Fibroblast of the conjunctiva (primary cell): Measurements from ENCODE around the gene MTERF2.

Experiments used
- DNase-seq: peaks from one replicate; pipeline ENCODE4 v3.0.0-alpha.2; 2010; ENCODE audit warnings: low read depth

MTERF2 gene

DNA sequence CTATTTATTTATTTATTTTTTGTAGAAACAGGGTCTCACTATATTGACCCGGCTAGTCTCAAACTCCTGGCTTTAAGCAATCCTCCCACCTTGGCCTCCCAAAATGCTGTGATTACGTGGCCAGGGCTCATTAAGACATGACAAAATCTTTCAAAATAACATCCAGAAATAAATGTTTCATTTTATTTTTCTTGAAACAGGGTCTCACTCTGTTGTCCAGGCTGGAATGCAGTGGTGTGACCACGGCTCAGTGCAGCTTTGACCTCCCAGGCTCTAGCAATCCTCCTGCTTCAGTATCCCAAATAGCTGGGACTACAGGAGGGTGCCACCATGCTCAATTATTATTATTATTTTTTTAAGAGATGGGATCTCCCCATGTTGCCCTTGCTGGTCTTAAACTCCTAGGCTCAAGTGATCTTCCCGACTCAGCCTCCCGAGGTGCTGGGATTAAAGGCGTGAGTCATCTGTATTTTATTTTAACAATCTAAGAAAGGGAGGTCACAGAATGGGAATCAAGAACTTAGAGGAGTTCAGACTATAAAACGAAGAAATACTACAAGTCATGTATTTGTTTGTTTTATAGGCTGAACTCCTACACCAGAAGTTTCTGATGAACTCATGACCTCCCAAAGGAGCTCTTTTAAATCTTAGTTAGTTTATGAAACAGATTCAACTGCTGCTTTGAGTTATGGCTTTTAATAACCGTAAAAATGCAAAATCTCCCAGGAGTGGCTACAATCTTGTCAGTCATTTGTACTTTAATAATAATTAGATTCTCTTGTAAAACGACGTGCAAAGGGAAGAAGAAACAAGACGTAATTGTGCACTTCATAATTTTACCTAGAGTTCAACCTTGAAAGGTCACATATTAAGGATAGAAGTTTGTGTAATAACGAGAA is 33.3 kb downstream of the MTERF2 start:
- no peak for DNase-seq

DNA sequence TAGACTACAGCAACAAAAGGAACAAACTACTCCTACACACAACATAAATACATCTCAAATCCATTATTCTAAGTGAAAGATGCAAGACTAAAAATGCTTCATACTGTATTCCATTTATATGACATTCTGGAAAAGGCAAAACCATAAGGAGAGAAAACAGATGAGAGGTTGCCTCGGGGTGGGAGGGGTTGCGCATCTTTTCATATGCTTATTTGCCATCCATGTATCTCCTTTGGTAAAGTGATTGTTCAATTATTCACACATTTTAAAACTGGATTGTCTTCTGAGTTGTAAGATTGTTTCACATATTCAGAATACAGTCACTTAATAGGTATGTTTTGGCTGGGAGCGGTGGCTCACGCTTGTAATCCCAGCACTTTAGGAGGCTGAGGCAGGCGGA is 36.4 kb downstream of the MTERF2 start:
- no peak for DNase-seq

DNA sequence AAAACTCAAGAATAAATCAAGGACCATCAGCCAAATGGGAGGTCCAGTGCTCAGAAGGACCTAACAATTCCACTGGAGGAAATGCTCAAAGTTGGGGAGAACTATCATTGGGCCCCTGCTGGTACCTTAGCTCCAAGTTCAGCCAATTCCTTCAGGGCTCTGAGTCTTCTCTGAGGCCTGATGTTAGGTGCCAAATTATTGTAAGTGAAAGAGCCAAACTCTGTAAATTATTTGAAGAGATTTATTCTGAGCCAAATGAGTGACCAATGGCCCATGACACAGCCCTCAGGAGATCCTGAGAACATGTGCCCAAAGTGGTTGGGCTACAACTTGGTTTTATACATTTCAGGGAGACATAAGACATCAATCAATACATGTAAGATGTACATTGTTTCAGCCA is 39.5 kb downstream of the MTERF2 start:
- DNase-seq = no peak

DNA sequence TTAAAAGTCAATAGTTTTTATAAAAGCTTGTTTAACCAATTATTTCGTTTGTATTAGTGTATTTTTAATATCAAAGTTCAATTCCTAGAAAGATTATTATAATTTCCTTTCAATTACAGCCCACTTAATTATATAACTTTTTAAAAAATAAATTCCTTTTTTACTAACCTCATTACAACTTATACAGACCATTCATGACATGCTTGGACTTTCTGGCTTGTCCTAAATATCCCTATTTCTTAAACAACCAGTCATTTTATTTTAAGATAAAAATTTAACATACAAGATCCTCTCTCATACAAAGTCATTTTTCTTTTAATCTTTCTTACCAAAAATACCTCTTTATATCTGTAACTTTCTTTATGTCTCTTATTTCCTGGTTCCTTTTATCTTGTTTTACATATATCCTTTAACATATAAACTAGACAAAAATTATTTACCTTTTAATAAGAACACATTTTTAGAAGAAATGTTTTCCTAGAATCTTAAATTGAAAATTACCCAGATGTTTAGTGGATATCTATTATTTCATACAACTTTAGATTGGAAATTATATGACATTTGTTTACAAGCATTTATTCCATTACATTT is 41.6 kb downstream of the MTERF2 start:
- no peak for DNase-seq

DNA sequence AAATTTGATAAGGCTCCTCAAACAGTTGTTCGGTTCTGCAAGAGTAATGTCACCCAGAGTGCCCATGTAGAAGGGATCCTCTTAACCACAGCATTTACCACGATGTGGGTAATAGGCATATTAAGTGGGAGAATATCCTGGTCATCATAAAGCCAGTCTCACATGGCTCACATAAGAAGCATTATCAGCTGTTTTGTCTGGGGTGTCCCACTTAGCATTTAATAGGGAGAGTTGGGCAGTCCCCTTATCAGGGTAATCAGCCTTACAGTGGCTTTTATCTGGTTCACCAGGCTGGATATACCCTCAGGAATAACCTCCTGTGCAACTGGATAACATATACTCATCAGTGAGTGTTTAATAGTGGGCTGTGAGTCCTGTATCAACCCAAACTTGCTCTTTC is 44.2 kb downstream of the MTERF2 start:
- DNase-seq = no peak

DNA sequence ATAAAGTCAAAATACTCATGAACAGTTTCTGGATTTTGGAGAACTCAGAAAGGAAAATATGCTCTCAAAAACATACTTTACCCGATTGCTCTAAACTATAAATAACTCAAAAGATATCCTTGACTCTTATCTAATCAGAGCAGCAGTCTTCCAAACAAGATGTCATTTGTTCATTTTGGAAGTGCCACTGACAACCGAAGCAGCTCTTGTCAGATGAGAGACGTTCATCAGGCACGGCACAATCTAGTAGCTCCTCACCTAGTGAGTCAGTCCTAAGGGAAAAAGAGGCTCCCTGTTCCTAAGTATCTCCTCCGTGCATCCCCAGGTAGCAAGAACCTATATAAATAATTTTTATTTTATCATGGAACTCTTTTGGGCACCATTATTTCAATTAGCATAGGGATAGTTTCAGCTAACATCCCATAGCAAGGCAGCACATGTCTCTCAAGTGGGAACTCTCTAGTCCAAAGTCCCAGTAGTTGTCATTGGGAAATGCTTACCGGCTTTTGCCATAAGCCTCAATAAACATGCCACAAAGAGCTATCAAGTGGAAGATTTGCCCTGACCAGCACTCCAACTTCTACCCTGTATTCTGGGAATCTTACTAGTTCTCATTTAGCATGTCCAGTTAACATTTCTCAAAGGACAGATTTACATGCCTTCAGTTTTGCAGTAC is 45.3 kb downstream of the MTERF2 start:
- no peak for DNase-seq

DNA sequence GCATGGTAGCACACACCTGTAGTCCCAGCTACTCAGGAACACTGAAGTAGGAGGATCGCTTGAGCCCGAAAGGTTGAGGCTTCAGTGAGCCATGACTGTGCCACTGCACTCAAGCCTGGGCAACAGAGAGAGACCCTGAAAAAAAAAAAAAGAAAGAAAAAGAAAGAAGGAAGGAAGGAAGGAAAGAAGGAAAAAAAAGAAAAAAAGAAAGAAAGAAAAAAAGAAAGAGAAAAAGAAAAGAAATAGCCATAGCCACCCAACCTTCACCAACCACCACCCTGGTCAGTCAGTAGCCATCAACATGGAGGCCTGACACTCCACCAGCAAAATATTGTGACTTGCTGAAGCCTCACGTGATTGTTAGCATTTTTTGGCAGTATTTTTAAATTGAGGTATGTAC is 52.7 kb downstream of the MTERF2 start:
- no peak for DNase-seq
